Measurements from ENCODE around the gene DYTN. TPM values are rescaled to one million over a fixed set of nuclear protein-coding genes. Genes with fewer than 3 reads are reported as not detected.
A peak's percentile ranks its signal among the peaks of the same experiment; 100 is the strongest.

DYTN gene
- total RNA-seq, 1 experiment from 2014 or later, result not detected

DNA sequence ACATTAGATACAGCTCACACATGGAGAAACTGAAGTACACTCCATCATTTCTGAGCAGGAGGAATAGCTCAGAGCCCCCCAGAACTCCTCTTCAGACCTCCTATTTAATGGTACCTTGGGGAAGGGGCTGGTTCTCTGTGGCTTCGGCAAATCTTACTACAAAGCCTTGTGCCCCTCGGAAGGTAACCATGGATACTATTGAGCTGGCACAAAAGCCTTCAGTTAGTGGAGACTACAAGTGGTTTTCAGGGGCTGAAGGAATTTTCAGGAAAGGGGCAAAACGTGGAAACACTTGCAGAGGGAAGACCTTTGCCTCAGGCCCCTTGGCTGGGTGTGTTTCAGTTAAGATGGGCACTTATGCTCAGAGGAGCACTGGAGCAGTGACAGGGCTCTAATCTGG is 77.0 kb downstream of the DYTN start:
- Mint-ChIP-seq H3K4me3 (peak overlapping the region; percentile 83), H3K27me3 (ENCODE audit: low read depth) (peaks cover 9% of the 10 kb centered on the region), H3K36me3 (no peaks in the 10 kb centered on the region), H3K4me1 (0 out of 2 replicates have a peak, but pooled peaks cover 3% of the 10 kb centered on the region), H3K9me3 (no peaks in the 10 kb centered on the region), H3K27ac (no peak overlapping the region)
- DNase-seq (ENCODE audit: low spot score) (no peak), ATAC-seq (no peak)
- TF ChIP-seq NFE2L1 (CRISPR knock-in tag; IDR thresholded peaks at IDR 0.05) (no peak), CDX4 (CRISPR knock-in tag; IDR thresholded peaks at IDR 0.05; ENCODE audit: borderline replicate concordance) (no peak), PRRX2 (CRISPR knock-in tag; IDR thresholded peaks at IDR 0.05) (no peak), MYBL2 (CRISPR knock-in tag; IDR thresholded peaks at IDR 0.05) (no peak), ATF6 (CRISPR knock-in tag; IDR thresholded peaks at IDR 0.05) (no peak), GTF2I (CRISPR knock-in tag; conservative IDR thresholded peaks at IDR 0.05) (no peak), IRF2 (CRISPR knock-in tag; IDR thresholded peaks at IDR 0.05; ENCODE audit: borderline replicate concordance, low read depth) (no peak), TEAD4 (CRISPR knock-in tag; IDR thresholded peaks at IDR 0.05) (no peak), CBFB (CRISPR knock-in tag; IDR thresholded peaks at IDR 0.05; ENCODE audit: low read depth) (no peak), FOXK1 (CRISPR knock-in tag; IDR thresholded peaks at IDR 0.05) (no peak), CREB1 (CRISPR knock-in tag; IDR thresholded peaks at IDR 0.05) (no peak)
- TF ChIP-seq, protein P1, sequence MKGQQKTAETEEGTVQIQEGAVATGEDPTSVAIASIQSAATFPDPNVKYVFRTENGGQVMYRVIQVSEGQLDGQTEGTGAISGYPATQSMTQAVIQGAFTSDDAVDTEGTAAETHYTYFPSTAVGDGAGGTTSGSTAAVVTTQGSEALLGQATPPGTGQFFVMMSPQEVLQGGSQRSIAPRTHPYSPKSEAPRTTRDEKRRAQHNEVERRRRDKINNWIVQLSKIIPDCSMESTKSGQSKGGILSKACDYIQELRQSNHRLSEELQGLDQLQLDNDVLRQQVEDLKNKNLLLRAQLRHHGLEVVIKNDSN (CRISPR knock-in tag; IDR thresholded peaks at IDR 0.05), result no peak
- TF ChIP-seq, protein P2, sequence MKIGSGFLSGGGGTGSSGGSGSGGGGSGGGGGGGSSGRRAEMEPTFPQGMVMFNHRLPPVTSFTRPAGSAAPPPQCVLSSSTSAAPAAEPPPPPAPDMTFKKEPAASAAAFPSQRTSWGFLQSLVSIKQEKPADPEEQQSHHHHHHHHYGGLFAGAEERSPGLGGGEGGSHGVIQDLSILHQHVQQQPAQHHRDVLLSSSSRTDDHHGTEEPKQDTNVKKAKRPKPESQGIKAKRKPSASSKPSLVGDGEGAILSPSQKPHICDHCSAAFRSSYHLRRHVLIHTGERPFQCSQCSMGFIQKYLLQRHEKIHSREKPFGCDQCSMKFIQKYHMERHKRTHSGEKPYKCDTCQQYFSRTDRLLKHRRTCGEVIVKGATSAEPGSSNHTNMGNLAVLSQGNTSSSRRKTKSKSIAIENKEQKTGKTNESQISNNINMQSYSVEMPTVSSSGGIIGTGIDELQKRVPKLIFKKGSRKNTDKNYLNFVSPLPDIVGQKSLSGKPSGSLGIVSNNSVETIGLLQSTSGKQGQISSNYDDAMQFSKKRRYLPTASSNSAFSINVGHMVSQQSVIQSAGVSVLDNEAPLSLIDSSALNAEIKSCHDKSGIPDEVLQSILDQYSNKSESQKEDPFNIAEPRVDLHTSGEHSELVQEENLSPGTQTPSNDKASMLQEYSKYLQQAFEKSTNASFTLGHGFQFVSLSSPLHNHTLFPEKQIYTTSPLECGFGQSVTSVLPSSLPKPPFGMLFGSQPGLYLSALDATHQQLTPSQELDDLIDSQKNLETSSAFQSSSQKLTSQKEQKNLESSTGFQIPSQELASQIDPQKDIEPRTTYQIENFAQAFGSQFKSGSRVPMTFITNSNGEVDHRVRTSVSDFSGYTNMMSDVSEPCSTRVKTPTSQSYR (CRISPR knock-in tag; IDR thresholded peaks at IDR 0.05), result no peak
- TF ChIP-seq, protein P3, sequence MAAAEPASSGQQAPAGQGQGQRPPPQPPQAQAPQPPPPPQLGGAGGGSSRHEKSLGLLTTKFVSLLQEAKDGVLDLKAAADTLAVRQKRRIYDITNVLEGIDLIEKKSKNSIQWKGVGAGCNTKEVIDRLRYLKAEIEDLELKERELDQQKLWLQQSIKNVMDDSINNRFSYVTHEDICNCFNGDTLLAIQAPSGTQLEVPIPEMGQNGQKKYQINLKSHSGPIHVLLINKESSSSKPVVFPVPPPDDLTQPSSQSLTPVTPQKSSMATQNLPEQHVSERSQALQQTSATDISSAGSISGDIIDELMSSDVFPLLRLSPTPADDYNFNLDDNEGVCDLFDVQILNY (CRISPR knock-in tag; IDR thresholded peaks at IDR 0.05), result no peak
- TF ChIP-seq, protein P4, sequence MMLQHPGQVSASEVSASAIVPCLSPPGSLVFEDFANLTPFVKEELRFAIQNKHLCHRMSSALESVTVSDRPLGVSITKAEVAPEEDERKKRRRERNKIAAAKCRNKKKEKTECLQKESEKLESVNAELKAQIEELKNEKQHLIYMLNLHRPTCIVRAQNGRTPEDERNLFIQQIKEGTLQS (CRISPR knock-in tag; conservative IDR thresholded peaks at IDR 0.05), result no peak
- TF ChIP-seq, protein P5, sequence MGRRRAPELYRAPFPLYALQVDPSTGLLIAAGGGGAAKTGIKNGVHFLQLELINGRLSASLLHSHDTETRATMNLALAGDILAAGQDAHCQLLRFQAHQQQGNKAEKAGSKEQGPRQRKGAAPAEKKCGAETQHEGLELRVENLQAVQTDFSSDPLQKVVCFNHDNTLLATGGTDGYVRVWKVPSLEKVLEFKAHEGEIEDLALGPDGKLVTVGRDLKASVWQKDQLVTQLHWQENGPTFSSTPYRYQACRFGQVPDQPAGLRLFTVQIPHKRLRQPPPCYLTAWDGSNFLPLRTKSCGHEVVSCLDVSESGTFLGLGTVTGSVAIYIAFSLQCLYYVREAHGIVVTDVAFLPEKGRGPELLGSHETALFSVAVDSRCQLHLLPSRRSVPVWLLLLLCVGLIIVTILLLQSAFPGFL (CRISPR knock-in tag; IDR thresholded peaks at IDR 0.05; ENCODE audit: borderline replicate concordance), result no peak
- ChIA-PET POLR2A (no interaction called here), CTCF (interaction anchor here (1.1 kb wide), 1 partner anchor 15 kb away, joined by 3 read pairs; no protein-coding TSS in a partner anchor)

DNA sequence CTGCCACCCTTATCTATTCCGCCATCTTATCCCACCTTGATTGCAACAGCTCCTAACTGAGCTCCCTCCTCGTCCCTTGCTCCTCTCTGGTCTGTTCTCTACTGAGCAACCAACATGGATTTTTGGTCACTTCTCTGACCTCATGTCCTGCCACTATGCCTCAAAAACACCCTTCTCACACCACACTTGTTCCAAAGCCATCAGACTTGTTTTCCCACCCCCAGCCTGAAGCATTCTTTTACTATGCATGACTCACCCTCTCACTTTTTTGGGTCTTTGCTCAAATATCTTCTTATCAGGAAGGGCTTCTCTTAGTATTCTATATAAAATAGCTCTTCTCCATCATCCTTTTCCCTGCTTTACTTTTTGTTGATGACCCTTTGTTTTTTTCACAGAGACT is 78.6 kb downstream of the DYTN start:
- H3K27me3 Mint-ChIP-seq (ENCODE audit: low read depth), result peaks cover 9% of the 10 kb centered on the region
- no peaks in the 10 kb centered on the region for H3K9me3 Mint-ChIP-seq
- POLR2A ChIA-PET, result no interaction called here
- no peak for DNase-seq (ENCODE audit: low spot score)
- no peak for ATAC-seq
- no peak overlapping the region for H3K27ac Mint-ChIP-seq
- CTCF ChIA-PET, result no interaction called here
- H3K4me1 Mint-ChIP-seq, result 0 out of 2 replicates have a peak, but pooled peaks cover 3% of the 10 kb centered on the region
- H3K4me3 Mint-ChIP-seq, result no peak overlapping the region
- H3K36me3 Mint-ChIP-seq, result no peaks in the 10 kb centered on the region
- TF ChIP-seq, protein P4 (CRISPR knock-in tag; conservative IDR thresholded peaks at IDR 0.05), result no peak
- TF ChIP-seq ZNF232 (CRISPR knock-in tag; IDR thresholded peaks at IDR 0.05) (no peak), OVOL2 (CRISPR knock-in tag; IDR thresholded peaks at IDR 0.05; ENCODE audit: borderline replicate concordance) (no peak), NR2C2 (CRISPR knock-in tag; IDR thresholded peaks at IDR 0.05) (no peak), E2F1 (CRISPR knock-in tag; IDR thresholded peaks at IDR 0.05) (no peak), AFF4 (CRISPR knock-in tag; IDR thresholded peaks at IDR 0.05; ENCODE audit: borderline replicate concordance) (no peak), CREM (CRISPR knock-in tag; IDR thresholded peaks at IDR 0.05) (no peak)
